Inflammatory macrophage treated with lipopolysaccharide for 1 hour (primary cell): ENCODE results near the gene ITM2B.
"Not testable (repeated sequence)": the region's sequence is repeated elsewhere in the genome, so short reads cannot be mapped to it uniquely, and the experiment has no call there.

Experiments
- DNase-seq, 2 donors: peaks; one replicate each; pipeline ENCODE4 v3.0.0-alpha.2; 2020 to 2022

Gene ITM2B

GRCh38 chr13:48230541-48230940 is 2.5 kb upstream of the ITM2B start:
- no peak for DNase-seq

GRCh38 chr13:48231080-48231479 is 1.9 kb upstream of the ITM2B start:
- no peak for DNase-seq

- no peak for DNase-seq
Observed at GRCh38 chr13:48231933-48232332, 1.1 kb upstream of the ITM2B start.

- DNase-seq = no peak
Observed at GRCh38 chr13:48232420-48233045, 473 bp upstream of the ITM2B start.

- DNase-seq = no peak
Observed at GRCh38 chr13:48233889-48234488, 983 bp downstream of the ITM2B start.

- peak; percentile 42 to 44 for DNase-seq
Observed at GRCh38 chr13:48234566-48235340, 1.7 kb downstream of the ITM2B start.

GRCh38 chr13:48235341-48236135 is 2.5 kb downstream of the ITM2B start:
- DNase-seq = peak in 1 of 2 donors; percentile 25

- peak; percentile 71 to 76 for DNase-seq
Observed at GRCh38 chr13:48236528-48237353, 3.7 kb downstream of the ITM2B start.

- DNase-seq = not testable (repeated sequence)
Observed at GRCh38 chr13:48239369-48239768, 6.4 kb downstream of the ITM2B start.

GRCh38 chr13:48241651-48242050 is 8.6 kb downstream of the ITM2B start:
- no peak for DNase-seq

GRCh38 chr13:48242677-48243076 is 9.7 kb downstream of the ITM2B start:
- no peak for DNase-seq

- no peak for DNase-seq
Observed at GRCh38 chr13:48244159-48244558, 11.2 kb downstream of the ITM2B start.

GRCh38 chr13:48246102-48246501 is 13.1 kb downstream of the ITM2B start:
- DNase-seq = peak in 1 of 2 donors; percentile 38

- DNase-seq = no peak
Observed at GRCh38 chr13:48249018-48249417, 16.0 kb downstream of the ITM2B start.

- DNase-seq = no peak
Observed at GRCh38 chr13:48251611-48252081, 18.6 kb downstream of the ITM2B start.

- no peak for DNase-seq
Observed at GRCh38 chr13:48252176-48252575, 19.2 kb downstream of the ITM2B start.

- DNase-seq = no peak
Observed at GRCh38 chr13:48253849-48254248, 20.8 kb downstream of the ITM2B start.

GRCh38 chr13:48255090-48255489 is 22.1 kb downstream of the ITM2B start:
- no peak for DNase-seq

GRCh38 chr13:48255954-48256353 is 22.9 kb downstream of the ITM2B start:
- no peak for DNase-seq

- DNase-seq = no peak
Observed at GRCh38 chr13:48258002-48258401, 25.0 kb downstream of the ITM2B start.

- DNase-seq = no peak
Observed at GRCh38 chr13:48258430-48258829, 25.4 kb downstream of the ITM2B start.

- DNase-seq = no peak
Observed at GRCh38 chr13:48260970-48261369, 28.0 kb downstream of the ITM2B start.
